ENCODE results near the gene SOX13.
"Not testable (repeated sequence)": the region's sequence is repeated elsewhere in the genome, so short reads cannot be mapped to it uniquely, and the experiment has no call there.

Gene SOX13

DNA sequence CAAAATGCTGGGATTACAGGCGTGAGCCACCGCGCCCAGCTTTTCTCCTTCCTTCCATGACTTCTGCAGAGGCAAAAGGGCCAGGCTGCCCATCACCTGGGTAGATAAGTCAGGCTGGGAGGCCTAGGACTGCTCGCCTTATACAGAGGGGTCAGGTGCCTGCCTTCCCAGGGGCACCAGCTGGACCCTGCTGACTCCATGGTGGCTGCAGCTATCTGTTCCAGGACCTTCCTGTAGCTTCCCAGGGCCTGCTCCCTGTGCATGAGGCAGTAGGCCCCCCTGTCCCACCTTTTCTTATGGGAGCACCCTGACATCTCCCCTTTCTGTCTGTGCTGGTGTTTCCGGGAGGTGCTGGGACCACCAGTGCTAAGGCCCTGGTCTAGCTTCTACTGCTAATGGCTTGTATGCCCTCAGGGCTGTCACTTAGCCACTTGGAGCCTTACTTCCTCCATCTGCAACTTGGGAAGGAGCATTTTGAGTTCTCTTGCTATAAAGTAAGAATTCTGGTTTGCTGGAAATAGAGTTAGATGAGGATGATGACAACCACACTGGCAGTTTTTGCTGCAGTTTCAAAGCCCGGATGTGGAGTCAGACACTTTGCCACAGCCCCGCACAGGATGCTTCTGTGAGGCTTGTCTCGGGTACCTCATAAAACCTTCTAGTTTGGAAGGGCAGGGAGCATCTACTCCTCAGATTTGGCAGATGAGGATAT is 14.4 kb downstream of the SOX13 start:
- no peak for DNase-seq (ENCODE audit: low read depth in 1 of 2, low spot score in 1 of 2)

DNA sequence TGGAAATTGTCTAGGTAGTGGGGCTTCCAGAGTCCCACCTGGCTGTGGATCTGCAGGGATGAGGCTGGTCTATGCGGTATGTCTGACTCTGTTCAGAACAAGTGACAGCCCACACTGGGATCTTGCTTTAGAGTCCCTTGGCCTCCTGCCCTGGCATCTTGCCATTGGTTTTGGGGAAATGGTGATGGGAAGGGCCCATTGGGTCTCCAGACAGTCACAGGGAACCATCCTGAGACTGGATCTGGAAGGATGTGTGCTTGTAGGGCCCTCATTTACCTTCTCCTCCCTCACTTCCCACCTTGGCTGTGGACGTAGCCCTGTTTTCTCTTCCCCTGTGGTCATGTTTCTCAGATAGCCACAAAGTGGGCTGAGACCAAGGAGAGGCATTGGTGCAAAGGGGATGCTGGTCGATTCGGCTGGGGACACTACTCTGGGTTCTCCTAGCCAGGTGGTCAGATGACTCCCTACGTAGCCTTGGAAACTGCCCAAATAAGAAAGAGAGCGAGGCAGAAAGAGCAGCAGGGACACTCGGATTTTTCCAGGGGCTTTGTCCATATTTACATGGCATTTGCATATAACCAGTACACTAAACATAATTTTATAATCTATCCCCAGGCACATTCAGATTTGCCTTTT is 15.1 kb downstream of the SOX13 start:
- DNase-seq (ENCODE audit: low read depth in 1 of 2, low spot score in 1 of 2) = no peak

- no peak for DNase-seq (ENCODE audit: low read depth in 1 of 2, low spot score in 1 of 2)
Observed at GRCh38 chr1:204088596-204088995, 15.7 kb downstream of the SOX13 start.

GRCh38 chr1:204089044-204089751 is 16.3 kb downstream of the SOX13 start:
- DNase-seq (ENCODE audit: low read depth in 1 of 2, low spot score in 1 of 2) = no peak

GRCh38 chr1:204090132-204090531 is 17.2 kb downstream of the SOX13 start:
- DNase-seq (ENCODE audit: low read depth in 1 of 2, low spot score in 1 of 2) = not testable (repeated sequence)

DNA sequence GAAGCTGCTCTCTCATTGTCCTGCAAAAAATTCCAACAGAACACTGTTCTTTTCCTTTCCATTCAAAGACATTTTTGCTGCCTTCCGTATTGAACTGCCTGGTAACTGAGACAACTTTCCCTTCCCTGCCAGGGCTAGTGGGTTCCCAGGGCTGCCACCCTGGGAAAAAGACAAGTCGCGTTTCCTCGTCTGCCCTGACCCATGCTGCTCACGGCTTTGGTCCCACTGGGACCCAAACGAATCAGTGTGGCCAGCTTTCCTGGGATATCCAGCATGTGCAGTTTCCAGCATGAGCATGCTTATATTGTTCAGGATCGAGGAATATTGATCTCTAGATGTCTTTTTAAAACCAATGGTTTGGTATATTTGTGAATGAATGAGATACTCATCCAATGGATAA is 18.2 kb downstream of the SOX13 start:
- DNase-seq (ENCODE audit: low read depth in 1 of 2, low spot score in 1 of 2) = no peak

- no peak for DNase-seq (ENCODE audit: low read depth in 1 of 2, low spot score in 1 of 2)
Observed at GRCh38 chr1:204091787-204092312, 18.9 kb downstream of the SOX13 start.

GRCh38 chr1:204092632-204093420 is 19.9 kb downstream of the SOX13 start:
- DNase-seq (ENCODE audit: low read depth in 1 of 2, low spot score in 1 of 2) = no peak

DNA sequence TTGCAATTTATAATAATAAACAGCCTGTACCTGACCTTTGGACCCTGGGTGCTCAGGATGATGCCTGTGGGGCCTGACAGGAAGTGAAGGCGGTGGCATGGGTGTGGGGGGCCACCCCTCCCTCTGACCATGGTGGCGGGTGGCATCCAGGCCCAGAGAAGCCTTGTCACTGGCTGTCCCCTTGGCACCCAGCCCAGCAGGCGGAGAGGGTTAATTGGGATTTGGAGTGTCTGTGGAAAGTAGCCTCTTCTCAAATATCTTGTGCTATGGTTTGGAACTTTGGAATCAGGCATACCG is 20.5 kb downstream of the SOX13 start:
- DNase-seq (ENCODE audit: low read depth in 1 of 2, low spot score in 1 of 2) = no peak

- DNase-seq (ENCODE audit: low read depth in 1 of 2, low spot score in 1 of 2) = no peak
Observed at GRCh38 chr1:204093781-204094180, 20.9 kb downstream of the SOX13 start.

- no peak for DNase-seq (ENCODE audit: low read depth in 1 of 2, low spot score in 1 of 2)
Observed at GRCh38 chr1:204094313-204094729, 21.4 kb downstream of the SOX13 start.

DNA sequence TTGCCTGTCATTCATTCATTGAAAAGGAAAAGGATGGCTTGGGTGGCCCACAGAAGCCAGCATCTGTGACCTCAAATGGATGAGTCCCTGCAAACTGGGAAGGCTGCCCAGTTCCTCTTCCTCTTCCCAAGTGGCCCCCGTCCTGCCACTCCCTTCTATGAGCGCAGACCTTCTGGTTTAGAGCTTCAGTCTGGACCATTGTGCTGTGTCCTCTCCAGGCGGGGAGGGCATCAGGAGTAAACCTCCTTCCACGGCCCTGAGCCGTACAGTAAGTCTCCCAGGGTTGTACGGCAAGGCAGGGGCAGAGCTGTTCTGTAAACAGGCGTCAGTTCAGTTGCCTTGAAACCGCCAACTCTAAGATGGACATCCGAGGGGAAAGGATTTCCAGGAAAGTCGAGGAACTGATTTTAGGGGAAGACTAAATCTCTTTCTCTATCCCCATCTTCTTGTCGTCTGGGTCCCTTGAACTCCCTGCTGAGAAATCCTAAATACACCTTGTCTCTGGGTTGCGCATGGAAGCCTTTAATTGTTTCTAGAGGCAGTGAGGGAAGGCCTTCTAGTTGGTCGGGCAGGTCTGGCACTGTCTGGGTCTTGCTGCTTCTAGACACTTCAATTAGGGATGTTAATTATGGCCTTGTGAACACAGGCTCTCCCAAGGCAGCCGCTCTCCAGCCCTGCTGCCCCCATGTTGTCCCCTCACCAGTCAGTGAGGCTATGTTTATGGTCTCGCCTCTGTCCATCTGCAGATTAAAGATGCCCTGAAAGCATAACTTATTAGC is 22.1 kb downstream of the SOX13 start:
- DNase-seq (ENCODE audit: low read depth in 1 of 2, low spot score in 1 of 2) = no peak

DNA sequence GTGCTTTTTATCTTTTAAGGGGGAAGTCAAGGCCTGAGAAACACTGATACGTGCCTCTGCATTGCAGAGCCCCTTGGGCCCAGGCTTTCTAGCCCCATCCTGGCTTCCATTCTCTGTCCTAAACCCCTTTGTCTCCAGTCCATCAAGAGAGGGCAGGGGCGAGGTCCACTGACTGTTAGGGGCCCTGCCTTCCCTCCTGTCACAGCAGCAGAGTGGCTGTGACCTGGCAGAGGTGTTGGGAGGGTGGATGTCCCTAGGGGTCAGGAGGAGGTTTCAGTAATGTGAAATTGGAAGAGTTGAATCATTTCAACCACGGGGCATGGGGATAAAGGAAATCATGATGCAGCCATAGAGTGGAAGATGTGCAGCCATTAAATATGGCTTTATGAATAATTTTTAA is 24.0 kb downstream of the SOX13 start:
- DNase-seq (ENCODE audit: low read depth in 1 of 2, low spot score in 1 of 2) = no peak

GRCh38 chr1:204098683-204099082 is 25.8 kb downstream of the SOX13 start:
- DNase-seq (ENCODE audit: low read depth in 1 of 2, low spot score in 1 of 2) = no peak

GRCh38 chr1:204099754-204100153 is 26.8 kb downstream of the SOX13 start:
- DNase-seq (ENCODE audit: low read depth in 1 of 2, low spot score in 1 of 2) = not testable (repeated sequence)

GRCh38 chr1:204102029-204102611 is 29.2 kb downstream of the SOX13 start:
- no peak for DNase-seq (ENCODE audit: low read depth in 1 of 2, low spot score in 1 of 2)

DNA sequence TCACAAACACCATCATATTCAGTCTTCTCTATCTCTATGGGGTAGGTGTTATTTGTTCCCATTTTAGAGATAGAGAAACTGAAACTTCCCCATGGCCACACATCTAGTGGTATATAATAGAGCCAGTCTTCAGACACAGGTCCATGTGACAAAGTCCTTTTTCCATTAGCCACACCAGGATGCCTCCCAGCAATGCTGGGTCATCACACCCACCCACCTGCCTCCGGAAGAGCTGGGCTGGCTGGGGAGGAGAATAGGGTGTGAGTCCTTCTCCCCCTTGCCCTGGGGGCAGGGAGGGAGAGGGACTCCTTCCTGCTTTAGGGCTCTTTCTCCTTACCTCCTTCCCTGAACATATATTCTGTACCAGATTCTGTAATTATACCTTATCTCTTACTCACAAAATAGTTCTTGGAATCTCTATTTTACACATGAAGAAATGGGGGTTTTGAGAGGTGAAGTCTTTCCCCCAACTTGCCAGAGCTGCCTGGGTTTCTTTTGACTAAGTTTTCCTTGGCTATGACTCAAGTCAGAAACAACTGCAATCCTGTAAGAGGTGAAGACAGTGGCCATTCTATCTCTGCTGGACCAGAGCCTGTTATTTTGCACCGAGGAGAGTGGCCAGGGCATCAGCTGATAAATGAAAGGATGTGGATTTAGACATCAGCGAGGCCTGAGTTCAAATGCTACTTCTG is 30.0 kb downstream of the SOX13 start:
- no peak for DNase-seq (ENCODE audit: low read depth in 1 of 2, low spot score in 1 of 2)

DNA sequence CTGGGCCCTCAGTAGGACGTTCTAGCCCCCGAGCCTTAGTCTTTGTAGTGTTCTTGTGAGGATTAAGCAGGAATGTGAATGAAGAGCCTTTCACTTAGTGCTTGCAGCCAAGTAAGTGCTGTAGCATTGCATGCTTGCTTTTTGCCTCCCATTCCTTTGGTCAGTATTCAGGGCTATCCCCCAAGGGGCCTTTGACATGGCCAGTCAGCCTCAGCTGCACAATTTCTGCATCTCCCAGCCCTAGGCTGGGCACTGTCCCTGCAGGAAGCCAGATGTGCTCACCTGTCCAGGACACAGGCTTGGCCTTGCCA is 30.5 kb downstream of the SOX13 start:
- no peak for DNase-seq (ENCODE audit: low read depth in 1 of 2, low spot score in 1 of 2)

DNA sequence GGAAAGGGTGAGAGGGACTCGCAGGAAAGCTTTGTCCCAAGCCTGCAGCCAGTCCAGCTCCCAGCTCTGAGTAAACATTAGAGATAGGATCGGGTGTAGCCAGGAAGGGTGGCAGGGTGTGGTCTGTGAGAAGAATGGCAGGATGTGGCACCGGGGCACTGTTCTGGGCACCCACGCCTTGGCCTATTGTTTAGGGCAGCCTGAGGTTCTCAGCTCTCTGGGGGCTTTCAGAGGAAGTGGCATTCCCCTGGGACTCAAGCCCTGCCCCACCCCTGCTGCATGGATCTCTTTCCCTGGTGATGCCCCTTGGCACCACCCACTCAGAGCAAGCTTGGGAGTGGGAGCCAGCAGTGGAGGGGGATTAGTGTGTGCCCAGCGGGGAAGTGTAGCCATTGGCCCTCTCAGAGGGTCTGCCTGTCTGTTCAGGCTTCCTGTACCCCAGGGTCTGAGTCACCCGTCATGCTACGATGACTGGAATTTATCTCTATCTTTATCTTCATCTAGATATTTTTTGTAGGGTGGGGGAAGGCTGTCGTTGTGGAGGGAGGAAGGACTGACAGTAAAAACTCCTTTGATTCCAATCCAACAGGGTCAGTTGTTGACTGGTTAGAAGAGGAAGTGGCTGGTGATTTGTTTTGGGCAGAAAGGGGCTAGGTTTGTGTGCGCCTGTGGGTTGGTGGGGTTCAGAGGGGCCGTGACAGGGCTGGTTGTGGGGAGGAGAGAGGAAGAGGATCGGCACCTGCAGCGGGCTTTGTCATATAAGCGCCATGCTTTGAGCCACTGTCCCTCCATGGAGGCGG is 31.6 kb downstream of the SOX13 start:
- DNase-seq (ENCODE audit: low read depth in 1 of 2, low spot score in 1 of 2) = no peak

Measured in activated T-helper 1 cell treated with anti-CD3 and anti-CD28 coated beads, Interleukin-2, amount 50 U/mL, for 16 hours (primary cell).